ENCODE measurements around the gene LNX1.
"Not testable (repeated sequence)": the region's sequence is repeated elsewhere in the genome, so short reads cannot be mapped to it uniquely, and the experiment has no call there.

The LNX1 gene

DNA sequence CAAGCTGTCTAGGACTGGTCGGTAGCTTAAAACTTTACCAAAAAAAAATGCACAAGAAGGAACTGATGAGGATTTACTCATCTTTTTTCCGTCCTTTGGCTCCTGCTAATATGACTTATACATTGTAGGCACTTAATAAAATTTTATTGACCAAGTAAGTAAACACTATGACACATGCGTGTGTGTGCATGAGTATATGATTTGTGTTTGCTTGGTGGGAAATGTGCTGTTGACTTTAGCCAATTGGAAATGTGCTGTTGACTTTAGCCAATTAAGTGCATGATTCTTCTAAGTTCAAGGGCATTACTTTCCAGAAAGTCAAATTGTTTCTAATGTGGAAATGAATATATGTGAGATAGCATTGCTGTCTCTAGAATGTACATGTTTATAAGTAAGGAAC lies 135.5 kb downstream of the LNX1 start:
- no peak for DNase-seq

DNA sequence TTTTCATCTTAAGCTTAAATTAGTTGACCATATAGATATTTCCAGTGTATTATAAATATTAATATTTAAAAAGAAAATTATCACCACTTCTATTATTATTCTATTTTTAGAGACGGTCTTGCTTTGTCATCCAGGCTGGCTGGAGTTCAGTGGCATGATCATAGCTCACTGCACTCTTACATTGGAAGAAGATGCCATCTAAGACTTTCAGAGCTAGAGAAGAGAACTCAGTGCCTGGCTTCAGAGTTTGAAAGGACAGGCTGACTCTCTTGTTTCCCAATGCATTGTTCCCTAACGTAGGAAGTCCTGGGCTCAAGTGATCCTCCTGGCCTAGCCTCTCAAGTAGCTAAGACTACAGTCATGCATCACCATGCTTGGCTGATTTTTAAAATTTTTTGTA lies 137.9 kb downstream of the LNX1 start:
- DNase-seq: no peak

DNA sequence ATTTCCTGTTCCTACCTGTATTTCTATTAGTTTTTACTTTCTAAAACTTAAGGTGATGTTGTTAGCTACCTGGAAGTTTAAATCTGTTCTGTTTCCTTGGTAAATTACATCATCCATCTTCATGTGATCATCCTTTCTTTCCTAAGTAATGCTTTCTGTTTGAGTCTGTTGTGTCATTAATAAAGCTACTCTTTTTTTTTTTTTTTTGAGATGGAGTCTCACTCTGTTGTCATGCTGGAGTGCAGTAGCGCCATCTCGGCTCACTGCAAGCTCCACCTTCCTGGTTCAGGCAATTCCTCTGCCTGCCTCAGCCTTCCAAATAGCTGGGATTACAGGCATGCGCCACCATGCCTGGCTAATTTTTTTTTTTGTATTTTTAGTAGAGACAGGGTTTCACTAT lies 140.5 kb downstream of the LNX1 start:
- no peak for DNase-seq

DNA sequence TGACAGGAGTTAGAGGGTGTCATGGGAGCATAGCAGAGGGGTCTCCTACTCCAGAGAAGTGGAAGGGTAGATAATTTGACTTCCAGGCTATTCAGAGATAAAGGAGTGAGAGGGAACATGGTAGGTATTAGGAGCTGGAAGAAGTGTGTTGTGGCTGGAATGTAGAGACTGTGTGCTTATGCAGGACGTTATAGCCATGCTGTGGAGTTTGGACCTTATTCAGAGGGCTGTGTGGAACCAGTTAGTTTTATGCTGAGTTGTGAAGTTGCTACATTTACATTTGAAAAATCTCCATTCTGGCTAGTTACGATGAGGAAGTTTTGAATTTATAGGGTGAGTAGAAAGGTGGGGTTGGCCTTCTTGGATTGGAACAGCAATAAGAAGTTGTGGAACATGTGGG lies 146.3 kb downstream of the LNX1 start:
- DNase-seq: no peak

DNA sequence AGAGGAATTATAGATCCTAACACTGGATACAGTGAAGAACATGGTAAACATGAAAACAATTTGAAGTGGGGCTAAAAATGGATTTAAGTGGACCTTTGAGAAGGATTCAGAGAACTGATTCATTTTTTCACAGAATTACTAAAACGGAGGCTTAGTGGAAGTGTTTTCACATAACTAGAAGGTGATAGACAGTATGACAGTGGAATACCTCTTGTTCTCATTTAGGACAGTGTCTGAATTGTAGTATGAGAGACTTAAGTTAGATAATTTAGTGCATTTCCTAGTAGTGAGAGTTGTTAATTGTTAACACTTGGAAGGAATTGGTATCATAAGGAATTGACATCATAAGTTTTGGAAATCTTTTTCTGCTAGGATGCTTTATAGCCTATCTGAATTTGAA lies 149.7 kb downstream of the LNX1 start:
- DNase-seq: no peak

DNA sequence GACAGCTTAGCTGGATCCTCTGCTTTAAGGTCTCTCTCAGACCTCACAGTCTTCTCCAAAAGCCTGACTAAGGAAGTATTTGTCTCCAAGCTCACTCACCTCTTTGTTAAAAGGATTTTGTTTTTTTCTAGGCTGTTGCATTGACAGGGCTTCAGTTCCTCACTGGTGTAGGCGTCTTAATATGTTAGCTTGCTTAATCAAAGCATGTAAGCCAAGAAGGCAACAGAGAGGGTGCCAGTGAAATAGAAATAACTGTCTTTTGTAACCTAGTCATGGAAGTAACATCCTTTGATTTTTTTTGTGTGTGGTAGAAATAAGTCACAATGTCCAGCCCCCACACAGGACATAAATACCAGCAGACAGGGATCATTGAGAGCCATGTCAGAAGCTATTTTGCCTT lies 155.0 kb downstream of the LNX1 start:
- no peak for DNase-seq

DNA sequence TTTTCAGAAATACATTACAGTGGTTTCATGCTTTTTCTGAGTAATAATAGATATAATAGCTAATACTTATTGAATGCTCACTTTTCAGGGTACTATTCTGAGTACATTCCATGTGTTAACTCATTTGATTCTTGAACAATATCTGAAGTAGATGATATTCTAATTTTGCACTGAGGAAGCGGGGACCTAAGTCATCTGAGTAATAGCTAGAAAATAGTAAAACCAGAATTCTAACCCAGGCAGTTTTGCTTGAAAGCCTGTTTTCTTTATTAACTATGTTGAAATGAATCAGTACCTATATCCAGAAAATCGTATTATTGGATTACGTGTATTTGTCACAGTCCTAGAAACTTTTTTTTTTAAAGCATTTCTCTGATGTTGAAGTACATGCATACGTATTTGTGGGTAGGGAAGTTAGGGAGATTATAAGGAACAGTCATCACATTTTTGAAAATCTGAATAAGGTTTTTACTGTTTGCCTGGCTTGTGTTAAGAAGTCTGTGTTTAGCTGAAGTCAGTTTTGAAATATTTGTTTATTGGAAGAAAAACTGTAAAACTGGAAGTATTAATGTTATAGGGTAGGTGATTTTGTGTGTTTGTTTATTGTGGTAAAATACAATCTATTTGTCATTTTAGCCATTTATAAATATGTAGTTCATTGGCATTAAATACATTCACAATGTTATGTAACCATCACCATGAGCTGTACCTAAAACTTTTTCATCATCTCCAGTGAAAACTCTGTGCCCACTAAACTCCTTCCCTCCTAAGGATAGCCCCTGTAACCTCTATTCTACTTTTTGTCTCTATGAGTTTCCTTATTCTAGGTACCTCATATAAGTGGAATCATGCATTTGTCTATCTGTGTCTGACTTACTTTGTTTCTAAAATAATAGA lies 158.5 kb downstream of the LNX1 start:
- DNase-seq: no peak

DNA sequence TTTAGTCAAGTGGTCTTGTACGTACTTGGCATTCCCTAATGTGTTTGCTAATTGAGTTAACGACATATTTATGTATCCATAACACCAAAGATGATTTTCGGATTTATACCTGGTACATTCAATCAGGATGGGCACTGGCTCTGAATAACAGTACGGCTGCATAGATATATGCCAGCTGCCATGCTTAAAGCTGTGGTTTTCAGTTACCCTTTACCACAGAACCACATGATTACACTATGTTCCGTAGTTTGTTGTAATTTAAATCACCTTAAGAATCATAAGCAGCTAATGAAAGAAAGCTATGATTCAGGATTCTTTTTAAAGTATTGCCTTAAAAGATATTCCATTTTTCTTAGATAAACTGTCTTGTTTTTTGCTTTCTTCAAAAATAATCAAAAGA lies 160.2 kb downstream of the LNX1 start:
- DNase-seq: no peak

DNA sequence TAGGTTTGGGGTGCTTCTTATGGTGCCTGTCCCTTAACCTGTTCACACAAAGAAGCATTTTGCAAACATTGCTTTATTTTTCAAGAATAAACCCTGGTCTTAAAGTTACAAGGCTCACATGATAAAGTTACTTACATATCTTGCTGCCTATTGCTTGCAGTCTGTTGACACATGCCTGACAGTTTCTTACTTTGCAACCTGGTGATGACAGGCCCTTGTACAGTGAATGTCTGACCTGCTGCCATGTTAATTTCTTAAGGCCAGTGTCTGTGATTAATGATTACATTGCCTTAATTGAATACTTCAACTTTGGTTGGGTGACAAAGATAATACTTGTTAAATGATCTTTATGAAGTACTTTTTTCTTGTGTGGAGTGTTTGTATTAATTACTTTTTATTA lies 163.9 kb downstream of the LNX1 start:
- no peak for DNase-seq

DNA sequence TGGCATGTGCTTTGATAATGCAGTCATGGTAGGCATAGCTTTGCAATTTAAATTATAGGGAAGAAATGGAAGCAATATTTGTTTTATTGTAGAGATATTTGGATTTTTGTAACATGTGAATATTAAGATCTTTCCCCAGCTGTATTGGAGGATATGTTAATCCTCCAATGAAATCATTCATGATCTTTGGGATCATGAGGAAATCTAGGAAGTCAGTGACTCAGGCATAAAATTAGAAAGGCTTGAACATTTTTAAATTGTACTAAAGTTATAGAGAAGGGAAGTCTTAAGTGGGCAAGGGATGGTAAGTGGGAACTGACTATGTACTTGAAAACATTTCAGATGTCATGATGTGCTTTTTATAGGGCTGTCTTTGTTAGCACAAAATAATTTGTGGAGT lies 167.0 kb downstream of the LNX1 start:
- no peak for DNase-seq

DNA sequence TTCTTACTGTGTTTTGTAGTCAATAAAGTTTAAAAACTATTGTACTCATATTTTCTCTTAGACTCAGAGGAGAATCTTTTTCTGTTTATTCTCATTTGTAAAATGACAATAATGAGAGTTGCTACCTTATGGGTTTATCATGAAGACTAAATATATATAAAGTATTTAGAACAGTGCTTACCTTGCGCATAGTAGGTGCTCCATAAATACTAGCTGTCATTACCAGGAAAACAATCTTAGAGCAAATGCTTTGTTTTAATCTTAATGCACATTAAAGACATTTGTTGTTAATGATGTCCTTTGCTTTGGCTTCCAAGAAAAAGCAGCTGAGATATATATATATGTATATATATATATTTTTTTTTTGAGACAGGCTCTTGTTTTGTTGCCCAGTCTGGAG lies 168.9 kb downstream of the LNX1 start:
- no peak for DNase-seq

DNA sequence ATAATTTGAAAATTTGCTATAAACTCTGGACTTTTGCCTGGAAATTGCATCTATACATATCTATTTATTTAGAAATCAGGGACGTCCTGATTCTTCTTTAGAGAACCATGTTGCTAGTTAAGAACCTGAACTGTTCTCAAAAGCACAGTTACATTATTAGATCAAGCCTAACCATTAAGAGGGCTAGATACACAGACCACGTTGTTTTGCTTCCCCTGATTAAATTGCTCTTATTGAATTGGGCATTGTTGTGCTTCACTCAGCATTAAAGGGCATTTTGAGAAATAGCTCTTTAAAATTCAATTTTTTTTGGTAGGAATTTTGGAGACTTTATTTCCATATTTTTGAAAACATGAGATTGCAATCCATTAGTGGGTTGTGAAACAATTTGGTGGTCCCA lies 169.5 kb downstream of the LNX1 start:
- no peak for DNase-seq

DNA sequence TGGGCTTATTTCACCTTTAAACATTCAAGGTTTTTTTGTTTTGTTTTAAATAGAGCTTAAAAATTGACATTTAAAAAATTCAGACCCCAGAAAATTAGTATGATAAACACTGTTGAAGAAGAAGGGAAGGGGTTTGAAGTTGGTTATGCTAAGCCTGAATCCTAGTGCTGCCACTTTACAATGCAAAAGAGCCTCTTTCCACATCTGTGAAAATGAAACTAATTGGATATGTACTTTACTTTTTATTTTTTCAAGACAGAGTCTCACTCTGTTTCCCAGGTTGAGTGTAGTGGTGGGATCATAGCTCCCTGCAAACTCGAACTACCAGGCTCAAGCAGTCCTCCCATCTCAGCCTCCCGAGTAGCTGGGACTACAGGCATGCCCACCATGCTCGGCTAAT lies 172.1 kb downstream of the LNX1 start:
- DNase-seq: no peak

DNA sequence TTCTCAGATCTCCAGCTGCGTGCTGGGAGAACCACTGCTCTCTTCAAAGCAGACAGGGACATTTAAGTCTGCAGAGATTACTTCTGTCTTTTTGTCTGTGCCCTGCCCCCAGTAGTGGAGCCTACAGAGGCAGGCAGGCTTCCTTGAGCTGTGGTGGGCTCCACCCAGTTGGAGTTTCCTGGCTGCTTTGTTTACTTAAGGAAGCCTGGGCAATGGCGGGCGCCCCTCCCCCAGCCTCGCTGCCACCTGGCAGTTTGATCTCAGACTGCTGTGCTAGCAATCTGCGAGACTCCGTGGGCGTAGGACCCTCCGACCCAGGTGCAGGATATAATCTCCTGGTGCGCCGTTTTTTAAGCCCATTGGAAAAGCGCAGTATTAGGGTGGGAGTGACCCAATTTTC lies 181.8 kb downstream of the LNX1 start:
- not testable (repeated sequence) for DNase-seq

Data from NCI-H226 (cell line).